Measurements from ENCODE around the gene BEND6.

DNA sequence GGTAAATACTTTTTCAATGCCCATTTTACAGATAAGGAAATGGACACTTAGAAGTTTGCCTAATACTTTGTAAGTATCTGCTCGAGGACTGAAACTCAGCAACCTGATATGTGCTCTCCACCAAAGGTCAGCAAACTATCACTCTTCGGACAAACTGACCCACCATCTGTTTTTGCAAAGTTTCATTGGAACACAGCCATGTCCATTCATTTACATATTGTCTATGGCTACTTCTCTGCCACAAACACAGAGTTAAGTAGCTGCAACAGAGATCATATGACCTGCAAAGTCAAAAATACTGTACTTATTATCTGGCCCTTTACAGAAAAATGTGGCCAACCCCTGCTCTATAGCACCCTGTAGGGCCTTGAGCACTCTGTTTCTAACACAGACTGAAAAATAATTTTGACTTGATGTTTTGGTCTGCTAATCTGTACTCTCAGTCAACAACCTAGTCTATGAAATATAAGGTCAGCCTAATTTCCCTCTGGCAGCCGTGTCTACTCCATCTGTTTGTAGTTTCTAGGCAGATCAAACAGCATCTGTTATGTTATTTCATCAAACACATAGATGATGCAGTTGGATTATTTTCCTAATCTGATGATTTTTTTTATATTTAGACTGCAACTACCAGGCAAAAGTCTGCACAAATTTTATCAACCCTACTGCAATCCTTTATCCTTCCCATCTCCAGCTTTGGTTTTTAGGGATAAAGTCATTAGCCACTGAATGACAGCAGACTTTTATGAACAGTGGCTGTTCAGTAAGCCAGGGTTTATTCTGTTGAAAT lies 41.4 kb upstream of the BEND6 start:
- no peak for TF ChIP-seq POLR2A (IDR thresholded peaks at IDR 0.05)
- TF ChIP-seq, protein P1, sequence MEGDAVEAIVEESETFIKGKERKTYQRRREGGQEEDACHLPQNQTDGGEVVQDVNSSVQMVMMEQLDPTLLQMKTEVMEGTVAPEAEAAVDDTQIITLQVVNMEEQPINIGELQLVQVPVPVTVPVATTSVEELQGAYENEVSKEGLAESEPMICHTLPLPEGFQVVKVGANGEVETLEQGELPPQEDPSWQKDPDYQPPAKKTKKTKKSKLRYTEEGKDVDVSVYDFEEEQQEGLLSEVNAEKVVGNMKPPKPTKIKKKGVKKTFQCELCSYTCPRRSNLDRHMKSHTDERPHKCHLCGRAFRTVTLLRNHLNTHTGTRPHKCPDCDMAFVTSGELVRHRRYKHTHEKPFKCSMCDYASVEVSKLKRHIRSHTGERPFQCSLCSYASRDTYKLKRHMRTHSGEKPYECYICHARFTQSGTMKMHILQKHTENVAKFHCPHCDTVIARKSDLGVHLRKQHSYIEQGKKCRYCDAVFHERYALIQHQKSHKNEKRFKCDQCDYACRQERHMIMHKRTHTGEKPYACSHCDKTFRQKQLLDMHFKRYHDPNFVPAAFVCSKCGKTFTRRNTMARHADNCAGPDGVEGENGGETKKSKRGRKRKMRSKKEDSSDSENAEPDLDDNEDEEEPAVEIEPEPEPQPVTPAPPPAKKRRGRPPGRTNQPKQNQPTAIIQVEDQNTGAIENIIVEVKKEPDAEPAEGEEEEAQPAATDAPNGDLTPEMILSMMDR (IDR thresholded peaks at IDR 0.05) = no peak

Data from lower leg skin (tissue), 3 donors.